Kidney (tissue), 22 donors: Measurements from ENCODE around the gene DLG2. TPM values are rescaled to one million over a fixed set of nuclear protein-coding genes. Genes with fewer than 3 reads are reported as not detected.
"Not testable (repeated sequence)": the region's sequence is repeated elsewhere in the genome, so short reads cannot be mapped to it uniquely, and the experiment has no call there.

ENCODE experiments used
- DNase-seq, 5 donors: peaks; one replicate each; pipeline ENCODE4 v3.0.0-alpha.2; 2013 to 2020
- FAIRE-seq: peaks from 2 replicates; lab custom pipeline; 2012; peaks lifted over from hg19 to GRCh38; lab: Jason Lieb, UNC
- H3K27ac ChIP-seq, 2 donors: one replicate each; pipeline ENCODE4 v1.7.0; 2013; ENCODE audit warnings: low read depth in 2 of 2, low read length in 2 of 2, inconsistent platforms in 1 of 2
- H3K27me3 ChIP-seq: one replicate; pipeline ENCODE4 v1.7.1; 2013; ENCODE audit warnings: low read length, inconsistent platforms; ENCODE audit not compliant: control insufficient read depth, insufficient read depth
- H3K36me3 ChIP-seq, 3 donors: one replicate each; pipeline versions ENCODE4 v1.7.0 to v1.7.1; 2013; ENCODE audit warnings: low read length in 3 of 3, control low read depth in 1 of 3, inconsistent platforms in 1 of 3; ENCODE audit not compliant: insufficient read depth in 3 of 3, control insufficient read depth in 2 of 3
- H3K4me1 ChIP-seq, 3 donors: one replicate each; pipeline versions ENCODE4 v1.7.0 to v1.7.1; 2013; ENCODE audit warnings: low read length in 3 of 3, inconsistent platforms in 1 of 3, low read depth in 1 of 3; ENCODE audit not compliant: control insufficient read depth in 2 of 3, insufficient read depth in 2 of 3
- H3K4me3 ChIP-seq, 3 donors: one replicate each; pipeline versions ENCODE4 v1.7.0 to v1.8.1; 2013; ENCODE audit warnings: low read length in 3 of 3, control low read depth in 1 of 3, inconsistent platforms in 1 of 3
- H3K9ac ChIP-seq, 3 donors: one replicate each; pipeline versions ENCODE4 v1.7.0 to v1.7.1; 2013; ENCODE audit warnings: low read length in 3 of 3, control low read depth in 1 of 3, inconsistent platforms in 1 of 3
- H3K9me3 ChIP-seq, 3 donors: one replicate each; pipeline versions ENCODE4 v1.7.0 to v1.7.1; 2013; ENCODE audit warnings: low read length in 3 of 3, control low read depth in 1 of 3, inconsistent platforms in 1 of 3; ENCODE audit not compliant: control insufficient read depth in 2 of 3, insufficient read depth in 1 of 3
- intact Hi-C: fragments of 100-400 bp; cut with DNase I; formaldehyde crosslinking; loops from one replicate; pipeline ENCODE4 v1.11.1; 2022
- long read RNA-seq, 10 donors: library from polyadenylated mRNA in 1 of 10; unstranded in 1 of 10; transcript quantifications; one replicate each; pipeline ENCODE4 v2.0.0 and lab custom pipeline, GENCODE V29; 2021 to 2026
- polyA plus RNA-seq: library from polyadenylated mRNA; stranded (reverse); fragments of 350-450 nt; fragmentation: Illumina TruSeq; extraction: RNeasy Lipid Tissue Mini Kit (QIAGEN cat#74804); gene quantifications from one replicate; pipeline ENCODE4 v1.2.3, GENCODE V29; 2014; ENCODE audit warnings: low read depth, low replicate concordance; ENCODE audit not compliant: insufficient read depth
- total RNA-seq: library from RNA; stranded (reverse); fragmentation: NEBNext Ultra II Directional; extraction: Animal tissue kit (Norgen Biotek cat#: 25700); gene quantifications from one replicate; pipeline ENCODE4 v1.2.1, GENCODE V29; 2021
- TF ChIP-seq, protein P1 (sequence below): IDR thresholded peaks from 3 replicates; pipeline ENCODE4 v1.5.1; 2012; ENCODE audit warnings: mild to moderate bottlenecking, moderate library complexity, borderline replicate concordance; ENCODE audit not compliant: insufficient read depth; ENCODE audit errors: extremely low read depth
- donor health status: control.
- donor health status: control.
- donor health status: control.
- donor health status: control.
- donor health status: control.
- donor health status: DM: yes; HTN: yes; CAD: no.
- donor health status: Normal renal cell carcinoma (clear cell type).

DLG2 gene
- total RNA-seq (7.2 TPM), polyA plus RNA-seq (2.9 TPM)
- long read RNA-seq, donor 1 = 0 reads
- long read RNA-seq, donor 2 = 0 reads
- long read RNA-seq, donor 3 = 0 reads
- long read RNA-seq, donor 4, partial matches to known transcripts = 37 of 76 reads
- long read RNA-seq, donor 4, other reads (novel, unspliced or antisense) = 39 of 76 reads
- long read RNA-seq, donor 5 = 0 reads
- long read RNA-seq, donor 6, partial matches to known transcripts = 83 of 217 reads
- long read RNA-seq, donor 6, other reads (novel, unspliced or antisense) = 133 of 217 reads
- long read RNA-seq, donor 7 = 0 reads
- long read RNA-seq, donor 8, partial matches to known transcripts = 83 of 113 reads
- long read RNA-seq, donor 8, other reads (novel, unspliced or antisense) = 30 of 113 reads
- long read RNA-seq, donor 9 = 0 reads
- long read RNA-seq, donor 10 = 0 reads

DNA sequence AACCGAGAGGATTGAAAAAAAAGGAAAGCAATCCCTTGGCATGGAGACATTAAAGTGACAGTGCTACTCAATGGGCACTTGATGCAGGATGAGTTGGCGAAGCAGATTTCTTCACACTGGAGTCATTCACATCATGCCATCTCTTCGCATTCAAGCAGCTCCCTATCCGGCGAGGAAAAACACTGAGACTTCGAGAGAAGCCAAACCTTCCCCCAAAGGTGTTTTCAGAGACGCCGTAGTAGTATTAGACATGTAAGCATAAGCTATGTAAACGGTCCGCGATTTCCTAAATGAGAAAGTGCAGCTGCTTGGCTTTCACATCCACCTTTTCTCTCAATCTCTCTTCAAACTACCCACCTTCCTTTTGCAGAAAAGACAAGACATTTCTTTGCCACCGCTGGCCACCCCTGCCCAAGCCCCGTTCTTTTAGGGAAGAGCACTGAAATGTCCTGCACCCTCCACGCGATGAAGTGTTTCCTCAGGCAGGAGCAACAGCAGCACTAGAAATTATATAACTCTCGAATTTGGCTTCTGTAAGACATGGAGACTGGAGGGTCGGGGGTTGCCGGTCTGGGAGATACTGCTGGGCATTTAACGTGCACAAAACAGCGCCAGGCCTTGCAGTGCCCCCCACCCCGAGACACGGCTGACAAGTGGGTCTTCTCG lies at the start of gene DLG2:
Gene DLG2, minus strand, starts transcription at position 13 of the 666 bp plus-strand sequence.
- intact Hi-C loops = no loop called here
- peak within 1 kb of the TSS; percentile 84 to 93 for H3K27ac ChIP-seq
- no peaks in the 10 kb centered on the region for H3K27me3 ChIP-seq
- peak in 3 of 5 donors; percentile 14 to 55 (median 53) for DNase-seq
- peaks cover 0 to 4% (median 0%) of the 10 kb centered on the region in 3 donors for H3K4me1 ChIP-seq
- H3K36me3 ChIP-seq = no peaks in the 10 kb centered on the region
- H3K9ac ChIP-seq = peak within 1 kb of the TSS; percentile 83 to 92 (median 91)
- TF ChIP-seq, protein P1, sequence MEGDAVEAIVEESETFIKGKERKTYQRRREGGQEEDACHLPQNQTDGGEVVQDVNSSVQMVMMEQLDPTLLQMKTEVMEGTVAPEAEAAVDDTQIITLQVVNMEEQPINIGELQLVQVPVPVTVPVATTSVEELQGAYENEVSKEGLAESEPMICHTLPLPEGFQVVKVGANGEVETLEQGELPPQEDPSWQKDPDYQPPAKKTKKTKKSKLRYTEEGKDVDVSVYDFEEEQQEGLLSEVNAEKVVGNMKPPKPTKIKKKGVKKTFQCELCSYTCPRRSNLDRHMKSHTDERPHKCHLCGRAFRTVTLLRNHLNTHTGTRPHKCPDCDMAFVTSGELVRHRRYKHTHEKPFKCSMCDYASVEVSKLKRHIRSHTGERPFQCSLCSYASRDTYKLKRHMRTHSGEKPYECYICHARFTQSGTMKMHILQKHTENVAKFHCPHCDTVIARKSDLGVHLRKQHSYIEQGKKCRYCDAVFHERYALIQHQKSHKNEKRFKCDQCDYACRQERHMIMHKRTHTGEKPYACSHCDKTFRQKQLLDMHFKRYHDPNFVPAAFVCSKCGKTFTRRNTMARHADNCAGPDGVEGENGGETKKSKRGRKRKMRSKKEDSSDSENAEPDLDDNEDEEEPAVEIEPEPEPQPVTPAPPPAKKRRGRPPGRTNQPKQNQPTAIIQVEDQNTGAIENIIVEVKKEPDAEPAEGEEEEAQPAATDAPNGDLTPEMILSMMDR = peak; percentile 0
- H3K9me3 ChIP-seq = no peaks in the 10 kb centered on the region
- H3K4me3 ChIP-seq = peak within 1 kb of the TSS; percentile 78 to 95 (median 87)
- no peak for FAIRE-seq

DNA sequence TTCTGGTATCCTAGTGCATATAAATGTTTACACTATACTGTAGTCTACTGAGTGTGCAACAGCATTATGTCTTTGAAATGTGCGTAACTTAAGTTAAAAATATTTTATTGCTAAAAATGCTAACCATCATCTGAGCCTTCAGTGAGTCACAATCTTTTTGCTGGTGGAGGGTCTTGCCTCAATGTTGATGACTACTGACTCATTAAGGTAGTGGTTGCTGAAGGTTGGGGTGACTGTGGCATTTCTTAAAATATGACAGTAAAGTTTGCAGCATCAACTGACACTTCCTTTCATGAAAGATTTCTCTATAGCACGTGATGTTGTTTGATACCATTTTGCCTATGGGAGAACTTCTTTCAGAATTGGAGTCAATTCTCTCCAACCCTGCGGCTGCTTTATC lies 46.2 kb upstream of the DLG2 start:
- intact Hi-C loops = no loop called here
- FAIRE-seq = no peak
- Histone ChIP-seq H3K27me3 (no peaks in the 10 kb centered on the region), H3K4me3 (no peak overlapping the region), H3K36me3 (no peaks in the 10 kb centered on the region), H3K4me1 (peaks cover 0 to 4% (median 0%) of the 10 kb centered on the region in 3 donors), H3K27ac (no peak overlapping the region), H3K9ac (no peak overlapping the region), H3K9me3 (no peaks in the 10 kb centered on the region)
- TF ChIP-seq, protein P1 = no peak
- DNase-seq = no peak

DNA sequence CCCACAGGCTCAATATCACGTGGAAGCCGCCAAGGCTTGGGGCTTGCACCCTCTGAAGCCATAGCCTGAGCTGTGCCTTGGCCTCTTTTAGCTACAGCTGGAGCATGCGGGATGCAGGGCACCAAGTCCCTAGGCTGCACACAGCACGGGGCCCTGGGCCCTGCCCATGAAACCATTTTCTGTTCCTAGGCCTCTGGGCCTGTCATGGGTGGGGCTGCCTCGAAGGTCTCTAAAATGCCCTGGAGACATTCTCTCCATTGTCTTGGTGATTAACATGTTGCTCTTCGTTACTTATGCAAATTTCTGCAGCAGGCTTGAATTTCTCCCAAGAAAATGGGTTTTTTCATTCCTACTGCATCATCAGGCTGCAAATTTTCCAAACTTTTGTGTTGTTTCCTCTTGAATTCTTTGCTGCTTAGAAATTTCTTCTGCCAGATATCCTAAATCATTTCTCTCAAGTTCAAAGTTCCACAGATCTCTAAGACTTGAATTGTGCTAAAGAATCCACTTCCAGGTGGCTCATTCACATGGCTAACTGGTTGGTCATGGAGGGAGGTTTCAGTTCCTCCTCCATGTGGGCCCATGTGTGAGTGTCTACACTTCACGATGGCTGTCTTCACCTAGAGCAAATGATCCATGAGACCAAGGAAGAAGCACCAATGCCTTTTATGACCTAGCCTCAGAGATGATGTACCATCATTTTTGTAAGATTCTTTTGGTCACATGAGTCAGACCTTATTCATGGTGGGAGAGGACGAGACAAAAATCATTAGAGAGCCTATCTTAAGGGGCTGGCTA lies 45.2 kb upstream of the DLG2 start:
- FAIRE-seq (no peak), DNase-seq (no peak)
- H3K27me3 ChIP-seq = no peaks in the 10 kb centered on the region
- intact Hi-C loops = no loop called here
- no peak overlapping the region for H3K27ac ChIP-seq
- peaks cover 0 to 4% (median 0%) of the 10 kb centered on the region in 3 donors for H3K4me1 ChIP-seq
- no peaks in the 10 kb centered on the region for H3K36me3 ChIP-seq
- no peaks in the 10 kb centered on the region for H3K9me3 ChIP-seq
- TF ChIP-seq, protein P1 = no peak
- no peak overlapping the region for H3K4me3 ChIP-seq
- H3K9ac ChIP-seq = no peak overlapping the region

DNA sequence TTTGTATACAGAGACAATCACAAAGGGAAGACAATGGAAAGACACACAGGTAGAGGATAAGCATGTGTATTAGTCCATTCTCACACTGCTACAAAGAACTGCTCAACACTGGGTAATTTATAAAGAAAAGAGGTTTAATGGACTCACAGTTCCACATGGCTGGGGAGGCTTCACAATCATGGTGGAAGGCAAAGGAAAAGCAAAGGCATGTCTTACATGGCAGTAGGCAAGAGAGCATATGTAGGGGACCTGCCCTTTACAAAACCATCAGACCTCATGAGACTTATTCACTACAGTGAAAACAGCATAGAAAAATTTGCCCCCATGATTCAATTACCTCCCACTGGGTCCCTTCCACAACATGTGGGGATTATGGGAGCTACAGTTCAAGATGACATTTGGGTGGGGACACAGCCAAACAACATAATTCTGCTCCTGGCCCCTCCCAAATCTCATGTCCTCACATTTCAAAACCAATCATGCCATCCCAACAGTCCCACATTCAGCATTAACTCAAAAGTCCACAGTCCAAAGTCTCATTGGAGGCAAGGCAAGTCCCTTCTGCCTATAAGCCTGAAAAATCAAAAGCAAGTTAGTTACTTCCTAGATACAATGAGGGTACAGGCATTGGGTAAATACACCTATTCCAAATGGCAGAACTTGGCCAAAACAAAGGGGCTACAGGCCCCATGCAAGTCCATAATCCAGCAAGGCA lies 44.0 kb upstream of the DLG2 start:
- H3K36me3 ChIP-seq, H3K9me3 ChIP-seq, H3K4me3 ChIP-seq, DNase-seq, FAIRE-seq, H3K27ac ChIP-seq, H3K4me1 ChIP-seq, H3K9ac ChIP-seq, H3K27me3 ChIP-seq, intact Hi-C loops: not testable (repeated sequence)
